ENCODE measurements around the gene GCG. TPM values are rescaled to one million over a fixed set of nuclear protein-coding genes. Genes with fewer than 3 reads are reported as not detected.

The GCG gene
- not detected for total RNA-seq

DNA sequence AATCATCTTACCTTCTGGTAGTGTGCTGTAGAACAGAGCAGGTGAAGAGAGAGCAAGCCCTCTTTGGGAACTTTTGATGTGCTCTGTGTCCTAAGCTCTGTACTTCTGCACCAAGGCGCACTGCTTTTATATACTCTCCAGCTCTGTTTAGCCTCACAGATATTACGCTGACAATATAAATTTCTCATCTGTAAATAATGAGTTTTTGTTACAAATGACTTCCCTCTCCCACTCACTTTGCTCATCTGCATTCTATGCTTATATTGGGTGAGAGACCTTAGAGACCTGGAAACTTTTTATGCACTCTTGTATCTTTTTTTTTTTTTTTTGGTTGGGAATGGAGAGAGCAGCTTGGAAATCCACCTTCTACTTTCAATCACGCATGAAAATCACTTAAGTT is at the start of gene GCG:
GCG (minus strand) TSS at position 101 of the 400 bp plus-strand sequence. CDS start 3,069 bp downstream, outside the sequence.
- TF ChIP-seq, protein P1, sequence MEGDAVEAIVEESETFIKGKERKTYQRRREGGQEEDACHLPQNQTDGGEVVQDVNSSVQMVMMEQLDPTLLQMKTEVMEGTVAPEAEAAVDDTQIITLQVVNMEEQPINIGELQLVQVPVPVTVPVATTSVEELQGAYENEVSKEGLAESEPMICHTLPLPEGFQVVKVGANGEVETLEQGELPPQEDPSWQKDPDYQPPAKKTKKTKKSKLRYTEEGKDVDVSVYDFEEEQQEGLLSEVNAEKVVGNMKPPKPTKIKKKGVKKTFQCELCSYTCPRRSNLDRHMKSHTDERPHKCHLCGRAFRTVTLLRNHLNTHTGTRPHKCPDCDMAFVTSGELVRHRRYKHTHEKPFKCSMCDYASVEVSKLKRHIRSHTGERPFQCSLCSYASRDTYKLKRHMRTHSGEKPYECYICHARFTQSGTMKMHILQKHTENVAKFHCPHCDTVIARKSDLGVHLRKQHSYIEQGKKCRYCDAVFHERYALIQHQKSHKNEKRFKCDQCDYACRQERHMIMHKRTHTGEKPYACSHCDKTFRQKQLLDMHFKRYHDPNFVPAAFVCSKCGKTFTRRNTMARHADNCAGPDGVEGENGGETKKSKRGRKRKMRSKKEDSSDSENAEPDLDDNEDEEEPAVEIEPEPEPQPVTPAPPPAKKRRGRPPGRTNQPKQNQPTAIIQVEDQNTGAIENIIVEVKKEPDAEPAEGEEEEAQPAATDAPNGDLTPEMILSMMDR (IDR thresholded peaks at IDR 0.05) = no peak
- no peak within 1 kb of the TSS for H3K4me3 ChIP-seq
- no peak within 1 kb of the TSS for H3K27ac ChIP-seq
- H3K27me3 ChIP-seq = no peaks in the 10 kb centered on the region
- H3K4me1 ChIP-seq = no peaks in the 10 kb centered on the region
- no peak for DNase-seq (ENCODE audit: low spot score in 2 of 2)
- intact Hi-C loops (cut with DNase I) = loop anchor here (5.0 kb wide), 1 partner anchor 150 kb away; no protein-coding TSS in a partner anchor
- H3K36me3 ChIP-seq = no peaks in the 10 kb centered on the region
- H3K9me3 ChIP-seq = no peaks in the 10 kb centered on the region

DNA sequence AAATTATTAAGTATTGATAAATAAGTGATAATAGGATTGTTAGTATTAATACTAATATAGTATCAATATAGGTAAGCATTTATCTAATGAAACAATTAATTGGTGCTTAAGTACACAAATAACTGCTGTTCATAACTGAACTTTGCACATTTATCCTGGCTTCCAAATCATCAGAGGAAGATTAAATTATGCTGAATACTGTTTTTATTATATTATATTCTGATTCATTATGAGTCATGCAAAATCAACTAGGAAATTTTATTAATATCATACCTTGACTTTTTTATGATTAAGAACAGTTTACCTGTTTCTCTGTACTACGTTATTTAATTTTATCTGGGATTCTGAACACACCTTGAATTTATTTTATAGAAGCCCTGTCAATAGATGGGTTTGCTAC is 48.6 kb upstream of the GCG start:
- H3K36me3 ChIP-seq = peaks cover 0 to 8% of the 10 kb centered on the region in 2 donors
- no peaks in the 10 kb centered on the region for H3K4me1 ChIP-seq
- no peaks in the 10 kb centered on the region for H3K27me3 ChIP-seq
- no peak for DNase-seq (ENCODE audit: low spot score in 2 of 2)
- no peak overlapping the region for H3K27ac ChIP-seq
- no peak overlapping the region for H3K4me3 ChIP-seq
- TF ChIP-seq, protein P1 (IDR thresholded peaks at IDR 0.05) = no peak
- no peaks in the 10 kb centered on the region for H3K9me3 ChIP-seq
- intact Hi-C loops (cut with DNase I) = no loop called here

DNA sequence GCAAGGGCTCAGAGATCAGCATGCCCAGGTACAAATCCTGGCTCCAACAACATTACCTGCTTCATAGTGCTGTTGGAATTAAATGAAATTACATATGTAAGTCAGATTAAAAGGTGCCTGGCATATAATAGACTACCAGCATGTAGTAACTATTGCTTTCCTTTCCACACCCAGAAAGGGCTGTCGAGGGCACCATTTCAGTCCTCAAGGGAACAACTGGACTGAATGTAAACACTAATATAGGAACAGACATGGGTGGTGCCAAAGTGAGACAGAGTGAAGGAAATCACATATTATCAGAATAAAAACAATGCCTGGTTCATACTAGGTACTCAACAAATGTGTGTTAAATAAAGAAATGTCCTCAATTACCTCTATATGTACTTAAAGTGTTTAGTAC is 47.9 kb upstream of the GCG start:
- H3K4me1 ChIP-seq = no peaks in the 10 kb centered on the region
- H3K27ac ChIP-seq = no peak overlapping the region
- TF ChIP-seq, protein P1 (IDR thresholded peaks at IDR 0.05) = no peak
- no peaks in the 10 kb centered on the region for H3K9me3 ChIP-seq
- H3K27me3 ChIP-seq = no peaks in the 10 kb centered on the region
- peaks cover 0 to 8% of the 10 kb centered on the region in 2 donors for H3K36me3 ChIP-seq
- no peak overlapping the region for H3K4me3 ChIP-seq
- no peak for DNase-seq (ENCODE audit: low spot score in 2 of 2)
- intact Hi-C loops (cut with DNase I) = no loop called here

DNA sequence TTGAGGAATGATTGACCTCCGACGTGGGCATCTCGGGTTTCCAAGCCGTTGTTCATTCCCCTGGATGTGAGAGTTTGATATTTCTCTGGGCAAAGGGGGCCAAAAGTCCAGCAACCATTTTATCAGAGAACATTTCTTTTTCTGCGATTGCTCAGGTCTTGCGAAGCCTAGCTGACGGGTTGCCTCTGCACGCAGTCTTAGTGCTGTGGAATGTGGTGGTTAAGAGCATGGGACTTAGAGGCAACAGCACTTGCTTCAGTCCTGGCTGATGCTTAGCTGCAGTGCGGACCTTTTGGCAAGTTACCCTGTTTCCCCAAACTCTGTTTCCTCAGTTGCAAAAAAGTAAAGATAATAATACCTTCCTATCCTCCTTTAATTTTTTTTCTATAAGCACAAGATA is 46.2 kb upstream of the GCG start:
- DNase-seq (ENCODE audit: low spot score in 2 of 2) = no peak
- H3K36me3 ChIP-seq = peaks cover 0 to 8% of the 10 kb centered on the region in 2 donors
- TF ChIP-seq, protein P1 (IDR thresholded peaks at IDR 0.05) = no peak
- no peaks in the 10 kb centered on the region for H3K27me3 ChIP-seq
- intact Hi-C loops (cut with DNase I) = no loop called here
- no peaks in the 10 kb centered on the region for H3K9me3 ChIP-seq
- H3K4me1 ChIP-seq = no peaks in the 10 kb centered on the region
- H3K27ac ChIP-seq = no peak overlapping the region
- H3K4me3 ChIP-seq = no peak overlapping the region

DNA sequence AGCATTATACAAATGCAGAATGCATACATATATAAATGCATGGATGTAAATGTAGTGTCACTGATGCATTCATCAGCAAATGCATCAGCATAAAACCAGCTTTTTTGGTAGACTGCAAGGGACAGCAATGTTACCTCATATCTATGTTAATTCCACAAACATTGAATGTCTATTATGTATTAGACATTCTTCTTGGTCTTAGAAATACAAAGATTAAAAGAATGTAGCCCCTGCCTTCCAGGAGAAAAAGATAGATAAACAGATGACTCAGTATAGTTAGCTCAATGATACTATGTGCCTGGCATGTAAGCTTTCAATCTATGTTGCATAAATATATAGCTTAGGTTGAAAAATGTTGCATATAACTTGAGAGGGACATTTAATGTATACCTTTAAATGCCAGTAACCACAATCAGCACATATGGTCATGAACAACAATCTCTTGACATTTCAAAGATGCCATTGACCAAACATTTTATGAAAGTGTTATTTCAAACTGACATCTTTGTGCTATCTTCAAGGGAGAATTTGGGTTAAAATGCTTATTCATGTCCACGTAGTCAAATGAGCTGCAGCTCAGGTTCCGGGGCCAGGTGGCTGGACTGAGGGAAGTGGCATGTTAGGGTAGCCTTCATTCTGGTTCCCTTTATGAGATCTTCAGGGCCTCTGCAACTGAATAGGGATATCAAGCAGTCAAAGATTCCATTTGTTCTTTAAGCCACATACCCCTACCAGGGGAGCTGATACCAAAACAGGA is 45.2 kb upstream of the GCG start:
- intact Hi-C loops (cut with DNase I) = no loop called here
- Histone ChIP-seq H3K9me3 (no peaks in the 10 kb centered on the region), H3K36me3 (peaks cover 0 to 8% of the 10 kb centered on the region in 2 donors), H3K4me3 (no peak overlapping the region), H3K27me3 (no peaks in the 10 kb centered on the region), H3K4me1 (no peaks in the 10 kb centered on the region), H3K27ac (no peak overlapping the region)
- TF ChIP-seq, protein P1 (IDR thresholded peaks at IDR 0.05) = no peak
- no peak for DNase-seq (ENCODE audit: low spot score in 2 of 2)
